M059J (cell line): ENCODE data around the gene MID2. TPM values are rescaled to one million over a fixed set of nuclear protein-coding genes. Genes with fewer than 3 reads are reported as not detected.
"Not testable (repeated sequence)": the region's sequence is repeated elsewhere in the genome, so short reads cannot be mapped to it uniquely, and the experiment has no call there.

Experiments used
- DNase-seq: peaks from one replicate; pipeline ENCODE4 v3.0.0-alpha.2; 2012; ENCODE audit warnings: low read depth
- total RNA-seq: library from RNA; depleted of rRNA; stranded (reverse); fragments of >200 nt; shearing (Covaris generic); gene quantifications from 2 replicates; pipeline ENCODE4 v1.2.3, GENCODE V29; 2014; rRNA removed

MID2 gene, protein sequence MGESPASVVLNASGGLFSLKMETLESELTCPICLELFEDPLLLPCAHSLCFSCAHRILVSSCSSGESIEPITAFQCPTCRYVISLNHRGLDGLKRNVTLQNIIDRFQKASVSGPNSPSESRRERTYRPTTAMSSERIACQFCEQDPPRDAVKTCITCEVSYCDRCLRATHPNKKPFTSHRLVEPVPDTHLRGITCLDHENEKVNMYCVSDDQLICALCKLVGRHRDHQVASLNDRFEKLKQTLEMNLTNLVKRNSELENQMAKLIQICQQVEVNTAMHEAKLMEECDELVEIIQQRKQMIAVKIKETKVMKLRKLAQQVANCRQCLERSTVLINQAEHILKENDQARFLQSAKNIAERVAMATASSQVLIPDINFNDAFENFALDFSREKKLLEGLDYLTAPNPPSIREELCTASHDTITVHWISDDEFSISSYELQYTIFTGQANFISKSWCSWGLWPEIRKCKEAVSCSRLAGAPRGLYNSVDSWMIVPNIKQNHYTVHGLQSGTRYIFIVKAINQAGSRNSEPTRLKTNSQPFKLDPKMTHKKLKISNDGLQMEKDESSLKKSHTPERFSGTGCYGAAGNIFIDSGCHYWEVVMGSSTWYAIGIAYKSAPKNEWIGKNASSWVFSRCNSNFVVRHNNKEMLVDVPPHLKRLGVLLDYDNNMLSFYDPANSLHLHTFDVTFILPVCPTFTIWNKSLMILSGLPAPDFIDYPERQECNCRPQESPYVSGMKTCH
- total RNA-seq: 9.7 and 12.2 TPM in 2 replicates

DNA sequence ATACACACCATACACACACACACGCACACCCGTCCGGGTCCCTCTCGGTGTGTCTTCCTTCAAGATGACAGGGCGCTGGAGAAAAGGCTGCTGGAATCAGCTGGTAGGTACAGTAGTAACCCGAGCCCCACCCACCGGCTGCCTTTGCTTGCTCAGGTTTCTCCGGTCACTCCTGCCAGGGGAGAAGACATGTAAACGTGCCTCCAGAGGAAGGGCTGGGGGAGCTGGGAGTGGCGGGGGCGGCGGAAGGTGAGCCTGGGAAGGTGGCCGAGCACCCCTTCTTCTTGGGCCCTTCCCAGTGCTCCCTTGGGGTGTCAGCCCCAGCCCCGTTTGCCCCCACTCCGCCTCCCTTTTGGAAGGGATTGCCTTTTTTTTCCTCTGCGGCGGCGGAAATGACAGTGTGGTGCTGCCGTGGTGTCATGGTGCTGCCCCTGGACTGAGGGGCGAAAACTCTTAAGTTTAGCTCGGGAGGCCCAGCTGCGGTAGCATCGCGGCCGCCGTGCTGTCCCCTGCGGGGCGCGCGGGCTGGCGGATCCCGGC, at the start of gene MID2:
Gene MID2 (plus strand): TSS at position 169 of the 540 bp plus-strand sequence. CDS start 561 bp downstream, outside the sequence.
- peak; percentile 74 for DNase-seq

GRCh38 chrX:107776649-107777535, 48.8 kb upstream of the MID2 start:
- DNase-seq: peak; percentile 86

DNA sequence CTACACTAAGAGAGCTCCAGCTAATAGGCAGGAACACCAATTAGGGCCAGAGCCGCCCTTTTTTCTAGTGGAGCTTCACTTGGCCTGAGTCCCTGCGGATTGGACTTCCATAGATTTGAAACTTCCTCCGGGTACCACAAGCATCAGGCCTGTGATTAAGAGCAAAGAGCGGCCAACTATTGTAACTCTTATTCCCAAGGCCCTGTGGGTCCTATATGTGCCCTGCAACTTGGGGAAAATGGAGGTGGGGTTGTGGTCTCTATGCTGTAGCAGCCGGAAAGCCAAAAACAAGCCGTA, 48.2 kb upstream of the MID2 start, which contains the start of gene NCBP2L:
Gene NCBP2L (plus strand): TSS at position 198 of the 297 bp plus-strand sequence. CDS start 16,488 bp downstream, outside the sequence.
- DNase-seq: no peak

- no peak for DNase-seq
Measured at GRCh38 chrX:107780525-107780924, 45.1 kb upstream of the MID2 start.

DNA sequence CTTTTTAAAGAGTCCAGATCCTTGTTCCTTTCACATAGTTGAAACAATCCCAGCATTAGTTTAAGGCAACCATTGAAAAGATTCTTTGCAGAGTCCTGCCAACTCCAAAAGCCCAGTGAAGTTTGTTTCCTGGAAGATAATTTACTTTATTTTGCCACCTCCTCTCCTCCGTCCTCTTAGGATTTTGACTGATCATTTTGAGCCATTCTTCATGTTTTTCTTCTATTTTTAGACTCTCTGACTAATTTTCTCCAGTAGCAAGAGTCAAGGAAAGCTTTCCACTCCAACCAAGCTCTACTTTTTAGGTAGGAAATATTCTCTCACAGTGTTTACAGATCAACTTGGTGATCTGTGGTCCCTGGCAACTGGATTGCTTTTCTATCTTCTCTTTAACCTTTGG, 37.8 kb upstream of the MID2 start:
- no peak for DNase-seq

- DNase-seq: no peak
Measured at GRCh38 chrX:107804427-107804826, 21.2 kb upstream of the MID2 start.

GRCh38 chrX:107805179-107805578, 20.5 kb upstream of the MID2 start:
- DNase-seq: no peak

- not testable (repeated sequence) for DNase-seq
Measured at GRCh38 chrX:107810053-107810452, 15.6 kb upstream of the MID2 start.

DNA sequence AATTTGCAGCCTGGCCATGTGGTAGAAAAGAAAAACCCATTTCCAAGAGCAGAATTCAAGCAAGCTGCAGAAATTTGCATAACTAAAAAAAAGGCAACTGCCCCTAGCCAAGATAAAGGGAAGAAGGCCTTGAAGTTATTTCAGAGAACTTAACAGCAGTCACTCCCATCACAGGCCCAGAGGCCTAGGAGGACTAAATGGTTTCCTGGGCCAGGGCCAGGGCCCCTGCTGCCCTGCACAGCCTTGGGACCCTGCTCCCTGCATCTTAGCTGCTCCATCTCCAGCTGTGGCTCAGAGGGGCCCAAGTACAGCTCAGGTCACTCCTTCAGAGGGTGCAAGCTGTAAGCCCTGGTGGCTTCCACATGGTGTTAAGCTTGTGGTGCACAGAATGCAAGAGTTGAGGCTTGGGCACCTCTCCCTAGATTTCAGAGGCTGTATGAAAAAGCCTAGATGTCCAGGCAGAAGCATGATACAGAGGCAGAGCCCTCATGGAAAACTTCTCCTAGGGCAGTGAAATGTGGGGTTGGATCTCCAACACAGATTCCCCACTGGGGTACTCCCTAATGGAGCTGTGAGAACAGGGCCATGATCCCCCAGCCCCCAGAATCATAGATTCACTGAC, 6.7 kb upstream of the MID2 start:
- no peak for DNase-seq

GRCh38 chrX:107823042-107823441, 2.6 kb upstream of the MID2 start:
- no peak for DNase-seq

DNA sequence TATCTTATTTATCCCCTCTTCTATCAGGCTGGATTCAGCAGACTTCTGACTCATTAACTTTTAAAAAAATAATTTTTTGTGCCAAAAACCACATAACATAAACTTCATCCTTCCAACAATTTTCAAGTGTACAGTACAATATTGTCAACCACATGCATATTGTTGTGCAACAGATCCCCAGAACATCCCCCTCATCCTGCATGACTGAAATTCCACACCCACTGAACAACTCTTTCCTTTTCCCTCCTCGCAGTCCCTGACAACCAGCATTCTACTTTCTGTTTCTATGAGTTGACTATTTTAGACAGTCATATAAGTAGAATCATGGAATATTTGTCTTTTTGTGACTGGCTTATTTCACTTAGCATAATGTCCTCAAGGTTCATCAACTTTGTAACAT, 2.2 kb upstream of the MID2 start:
- peak; percentile 62 for DNase-seq

DNA sequence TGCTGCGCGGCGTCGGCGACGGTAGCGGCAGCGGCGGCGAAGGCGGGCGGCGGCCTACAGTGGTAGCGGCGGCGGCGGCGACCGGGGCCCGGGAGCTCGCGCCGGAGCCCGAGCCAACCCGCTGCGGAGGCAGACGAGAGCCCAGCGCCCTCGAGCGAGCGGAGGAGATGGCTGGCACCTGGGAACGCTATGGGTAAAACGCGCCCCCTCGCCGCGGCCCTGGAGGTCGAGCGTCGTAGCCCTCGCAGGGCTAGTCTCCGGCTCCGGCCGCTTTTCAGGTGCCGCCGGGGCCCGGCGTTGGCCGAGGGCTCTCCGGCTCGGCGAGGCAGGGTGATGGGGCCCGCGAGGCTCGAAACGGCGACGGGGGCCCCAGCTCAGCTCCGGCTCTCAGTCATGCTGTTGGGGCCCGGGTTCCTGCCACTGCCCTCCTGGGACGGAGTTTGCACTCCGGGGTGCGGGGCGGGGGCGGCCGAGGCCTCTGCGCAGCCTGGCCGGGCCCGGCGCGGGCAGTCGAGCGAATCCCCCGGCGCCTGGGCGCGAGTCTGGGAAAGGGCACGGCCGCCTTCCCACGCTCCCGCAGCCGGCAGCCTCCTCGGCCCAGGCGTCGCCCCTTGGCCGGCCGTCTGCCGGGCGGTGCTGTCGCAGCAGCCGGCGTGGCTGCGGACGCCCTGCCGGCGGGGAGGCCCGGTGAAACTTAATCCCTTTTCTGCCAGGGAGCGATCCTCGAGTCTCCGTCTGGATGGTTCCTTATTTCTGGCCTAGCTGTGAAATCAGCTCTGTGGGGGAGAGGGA, 768 bp downstream of the MID2 start:
- DNase-seq: peak; percentile 56

DNA sequence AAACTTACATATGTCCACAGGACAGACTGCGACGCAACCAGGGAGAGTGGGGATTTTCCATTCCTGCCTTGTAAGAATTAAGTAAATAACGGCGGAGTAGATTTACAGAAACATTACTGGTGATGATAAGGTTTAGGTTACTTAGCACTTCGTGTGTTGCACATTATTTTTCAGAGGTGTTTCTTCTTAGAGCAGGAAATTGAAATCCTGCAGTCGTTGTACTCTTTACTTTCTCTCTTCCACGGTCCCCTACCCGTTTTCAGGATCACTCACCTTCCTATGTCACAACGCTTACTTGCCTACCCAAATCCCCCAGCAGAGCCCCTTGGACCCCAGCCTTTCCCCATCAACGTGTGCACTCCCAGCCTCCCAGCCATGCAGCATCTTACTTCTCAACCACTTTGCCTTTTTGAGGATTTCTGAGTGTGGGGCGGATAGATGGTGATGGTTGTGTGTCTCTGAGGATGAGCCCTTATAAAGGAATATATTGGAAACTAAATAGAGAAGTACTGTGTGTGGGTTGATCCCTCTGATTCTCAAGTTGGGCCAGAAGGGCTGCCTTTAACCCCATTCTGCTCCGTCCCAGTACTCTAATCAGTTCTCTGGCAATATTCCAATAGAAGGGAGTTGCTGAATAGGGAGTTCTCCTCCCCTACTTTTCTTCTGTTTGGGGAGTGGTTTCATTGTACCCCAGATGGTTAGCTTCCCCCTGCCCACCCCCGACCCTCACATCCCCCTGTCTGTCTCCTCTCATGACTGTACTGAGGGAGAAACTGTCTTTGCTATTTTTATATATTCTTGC, 1.6 kb downstream of the MID2 start:
- no peak for DNase-seq

- DNase-seq: no peak
Measured at GRCh38 chrX:107827852-107828251, 2.2 kb downstream of the MID2 start.

DNA sequence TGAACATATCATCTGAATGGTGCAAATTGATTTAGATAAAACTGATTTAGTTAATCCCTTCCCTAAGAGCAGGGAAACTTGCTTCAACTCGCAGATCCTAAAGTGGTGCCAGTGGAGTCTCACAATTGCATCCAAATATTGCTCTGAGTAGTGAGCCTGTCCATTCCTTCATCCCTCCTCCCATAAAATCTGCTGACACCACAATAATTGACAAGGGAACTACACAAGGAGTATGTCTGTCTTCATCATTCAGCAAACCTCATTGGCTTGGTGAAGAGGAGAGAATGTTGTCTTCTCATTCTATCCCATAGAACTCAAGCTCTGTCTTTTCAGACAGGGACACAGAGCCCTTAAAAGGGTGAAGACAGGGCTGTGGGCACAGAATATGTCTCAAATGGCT, 4.2 kb downstream of the MID2 start:
- no peak for DNase-seq

GRCh38 chrX:107831071-107831730, 5.5 kb downstream of the MID2 start:
- no peak for DNase-seq

- DNase-seq: no peak
Measured at GRCh38 chrX:107834275-107835201, 8.9 kb downstream of the MID2 start.

- DNase-seq: no peak
Measured at GRCh38 chrX:107836958-107837357, 11.3 kb downstream of the MID2 start.
